Measurements from ENCODE around the gene SPIN1. TPM values are rescaled to one million over a fixed set of nuclear protein-coding genes. Genes with fewer than 3 reads are reported as not detected.

Gene SPIN1
- total and polyA plus RNA-seq, 8 donors = 17.8 to 53.4 (median 28.8) TPM

GRCh38 chr9:88429595-88430430, 41.6 kb downstream of the SPIN1 start:
- 93 to 96% methylated on average over 3 of the region's 3 CpGs for WGBS, 2 donors
- no peak overlapping the region for H3K27ac ChIP-seq
- no peak for ATAC-seq
- H3K9me3 ChIP-seq = no peaks in the 10 kb centered on the region
- TF ChIP-seq, protein P1, sequence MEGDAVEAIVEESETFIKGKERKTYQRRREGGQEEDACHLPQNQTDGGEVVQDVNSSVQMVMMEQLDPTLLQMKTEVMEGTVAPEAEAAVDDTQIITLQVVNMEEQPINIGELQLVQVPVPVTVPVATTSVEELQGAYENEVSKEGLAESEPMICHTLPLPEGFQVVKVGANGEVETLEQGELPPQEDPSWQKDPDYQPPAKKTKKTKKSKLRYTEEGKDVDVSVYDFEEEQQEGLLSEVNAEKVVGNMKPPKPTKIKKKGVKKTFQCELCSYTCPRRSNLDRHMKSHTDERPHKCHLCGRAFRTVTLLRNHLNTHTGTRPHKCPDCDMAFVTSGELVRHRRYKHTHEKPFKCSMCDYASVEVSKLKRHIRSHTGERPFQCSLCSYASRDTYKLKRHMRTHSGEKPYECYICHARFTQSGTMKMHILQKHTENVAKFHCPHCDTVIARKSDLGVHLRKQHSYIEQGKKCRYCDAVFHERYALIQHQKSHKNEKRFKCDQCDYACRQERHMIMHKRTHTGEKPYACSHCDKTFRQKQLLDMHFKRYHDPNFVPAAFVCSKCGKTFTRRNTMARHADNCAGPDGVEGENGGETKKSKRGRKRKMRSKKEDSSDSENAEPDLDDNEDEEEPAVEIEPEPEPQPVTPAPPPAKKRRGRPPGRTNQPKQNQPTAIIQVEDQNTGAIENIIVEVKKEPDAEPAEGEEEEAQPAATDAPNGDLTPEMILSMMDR (IDR thresholded peaks at IDR 0.05) = no peak
- no peak for DNase-seq
- no peak for FAIRE-seq
- no peaks in the 10 kb centered on the region for H3K4me1 ChIP-seq
- H3K27me3 ChIP-seq = no peaks in the 10 kb centered on the region
- intact Hi-C loops (cut with DNase I) = no loop called here
- H3K36me3 ChIP-seq = peaks cover 0 to 13% (median 5%) of the 10 kb centered on the region in 3 donors
- H3K4me3 ChIP-seq = no peak overlapping the region

DNA sequence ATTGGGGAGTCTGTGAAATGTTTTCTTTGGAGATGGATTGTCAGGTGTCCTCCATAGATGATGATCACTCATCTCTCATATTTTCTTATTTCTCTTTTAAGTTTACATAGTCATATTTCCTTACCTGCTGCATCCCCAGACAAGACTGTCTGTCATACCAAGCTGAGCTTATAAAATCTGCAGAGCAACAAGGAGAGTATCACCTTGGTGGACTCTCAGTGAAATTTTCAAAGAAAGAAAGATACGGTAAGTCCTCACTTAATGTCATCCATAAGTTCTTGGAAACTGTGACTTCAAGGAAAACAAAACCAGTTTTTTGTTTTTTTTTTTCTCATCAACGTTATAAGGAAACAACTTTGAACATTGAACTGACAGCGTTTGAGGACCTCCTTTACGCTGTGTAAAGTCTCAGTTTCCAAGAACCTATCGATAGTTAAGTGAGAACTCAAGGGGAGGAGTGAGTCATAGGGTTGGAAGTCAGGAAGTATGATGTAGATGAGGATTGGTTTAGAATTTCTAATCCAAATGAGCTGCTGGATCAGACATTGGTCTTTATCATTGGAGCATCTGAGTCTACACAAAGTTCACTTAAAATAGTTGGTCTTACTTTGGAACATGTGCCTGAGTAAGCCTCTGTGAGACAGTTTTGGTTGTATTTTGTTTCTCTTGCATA, 45.5 kb downstream of the SPIN1 start:
- DNase-seq = no peak
- TF ChIP-seq, protein P1 (IDR thresholded peaks at IDR 0.05) = no peak
- no peak for ATAC-seq
- H3K36me3 ChIP-seq = peaks cover 0 to 13% (median 0%) of the 10 kb centered on the region in 3 donors
- peaks cover 0 to 4% (median 0%) of the 10 kb centered on the region in 3 donors for H3K4me1 ChIP-seq
- no peak overlapping the region for H3K27ac ChIP-seq
- H3K9me3 ChIP-seq = no peaks in the 10 kb centered on the region
- intact Hi-C loops (cut with DNase I) = no loop called here
- no peaks in the 10 kb centered on the region for H3K27me3 ChIP-seq
- WGBS, 2 donors = 85 to 87% methylated on average over 5 of the region's 5 CpGs
- H3K4me3 ChIP-seq = no peak overlapping the region
- no peak for FAIRE-seq

DNA sequence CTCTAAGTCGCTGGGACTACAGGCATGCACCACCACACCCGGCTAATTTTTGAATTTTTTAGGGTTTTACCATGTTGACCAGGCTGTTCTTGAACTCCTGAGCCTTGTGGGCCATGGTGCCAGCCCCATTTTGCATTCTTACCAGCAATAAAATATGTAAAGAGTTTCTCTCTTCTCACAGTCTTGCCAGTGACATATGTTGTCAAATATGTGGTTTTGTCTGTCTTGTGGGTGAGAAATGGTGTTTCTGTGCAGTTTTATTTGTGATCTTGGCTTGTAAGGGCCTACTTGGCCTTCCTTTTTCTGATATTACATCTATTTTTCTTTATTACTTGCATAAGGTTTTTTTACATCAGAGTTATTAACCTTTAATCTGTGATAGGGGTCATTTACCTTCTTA, 47.1 kb downstream of the SPIN1 start:
- peaks cover 0 to 4% (median 0%) of the 10 kb centered on the region in 3 donors for H3K4me1 ChIP-seq
- ATAC-seq (no peak), FAIRE-seq (no peak), DNase-seq (no peak)
- H3K36me3 ChIP-seq = peaks cover 0 to 13% (median 0%) of the 10 kb centered on the region in 3 donors
- intact Hi-C loops (cut with DNase I) = no loop called here
- no peaks in the 10 kb centered on the region for H3K27me3 ChIP-seq
- no peak overlapping the region for H3K4me3 ChIP-seq
- 96 to 97% methylated on average over 2 of the region's 2 CpGs for WGBS, 2 donors
- no peaks in the 10 kb centered on the region for H3K9me3 ChIP-seq
- H3K27ac ChIP-seq = no peak overlapping the region
- TF ChIP-seq, protein P1 (IDR thresholded peaks at IDR 0.05) = no peak

- ATAC-seq (no peak), FAIRE-seq (no peak), DNase-seq (no peak)
- TF ChIP-seq, protein P1 (IDR thresholded peaks at IDR 0.05) = no peak
- H3K9me3 ChIP-seq = no peaks in the 10 kb centered on the region
- H3K27me3 ChIP-seq = no peaks in the 10 kb centered on the region
- intact Hi-C loops (cut with DNase I) = no loop called here
- 96 to 97% methylated on average over 4 of the region's 4 CpGs for WGBS, 2 donors
- no peak overlapping the region for H3K4me3 ChIP-seq
- peaks cover 0 to 4% (median 0%) of the 10 kb centered on the region in 3 donors for H3K4me1 ChIP-seq
- peaks cover 0 to 13% (median 0%) of the 10 kb centered on the region in 3 donors for H3K36me3 ChIP-seq
- no peak overlapping the region for H3K27ac ChIP-seq
Measured at GRCh38 chr9:88436379-88436778, 48.1 kb downstream of the SPIN1 start.
